Measurements from ENCODE around the gene TRIM61.
"Not testable (repeated sequence)": the region's sequence is repeated elsewhere in the genome, so short reads cannot be mapped to it uniquely, and the experiment has no call there.

TRIM61 gene

GRCh38 chr4:164955107-164955805 is 22.2 kb downstream of the TRIM61 start:
- in situ Hi-C loops (cut with MboI; ENCODE audit: low sequenced_read_pairs, unreplicated experiment): no loop called here
- DNase-seq (ENCODE audit: low spot score): no peak
- TF ChIP-seq CTCF (IDR thresholded peaks at IDR 0.05; ENCODE audit: borderline replicate concordance, control extremely low read depth, extremely low read depth, insufficient read depth, missing control alignments): no peak

DNA sequence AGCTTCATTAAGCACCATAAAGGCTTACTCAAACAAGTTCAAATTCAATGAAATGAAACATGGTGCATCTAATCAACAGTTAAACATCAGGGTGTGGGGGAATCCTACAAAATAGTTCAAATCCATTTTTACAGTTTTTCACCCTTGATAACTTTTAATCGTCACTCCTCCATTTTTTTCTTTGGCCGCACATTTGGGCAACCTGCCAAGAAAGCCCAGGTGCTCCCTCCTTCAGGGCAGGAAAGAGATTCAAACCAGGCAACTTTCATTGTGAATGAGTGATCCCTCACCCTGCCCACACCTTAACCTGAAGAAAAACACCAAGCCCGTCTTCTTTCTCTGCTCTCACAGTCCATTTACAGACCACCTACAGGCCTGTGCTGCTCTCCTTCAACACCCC is 24.9 kb downstream of the TRIM61 start:
- DNase-seq (ENCODE audit: low spot score): no peak
- TF ChIP-seq CTCF (IDR thresholded peaks at IDR 0.05; ENCODE audit: borderline replicate concordance, control extremely low read depth, extremely low read depth, insufficient read depth, missing control alignments): no peak
- in situ Hi-C loops (cut with MboI; ENCODE audit: low sequenced_read_pairs, unreplicated experiment): no loop called here

- DNase-seq (ENCODE audit: low spot score): no peak
- in situ Hi-C loops (cut with MboI; ENCODE audit: low sequenced_read_pairs, unreplicated experiment): no loop called here
- TF ChIP-seq CTCF (IDR thresholded peaks at IDR 0.05; ENCODE audit: borderline replicate concordance, control extremely low read depth, extremely low read depth, insufficient read depth, missing control alignments): peak; percentile 15
These were observed 27.9 kb downstream of the TRIM61 start for GRCh38 chr4:164949448-164950143.

DNA sequence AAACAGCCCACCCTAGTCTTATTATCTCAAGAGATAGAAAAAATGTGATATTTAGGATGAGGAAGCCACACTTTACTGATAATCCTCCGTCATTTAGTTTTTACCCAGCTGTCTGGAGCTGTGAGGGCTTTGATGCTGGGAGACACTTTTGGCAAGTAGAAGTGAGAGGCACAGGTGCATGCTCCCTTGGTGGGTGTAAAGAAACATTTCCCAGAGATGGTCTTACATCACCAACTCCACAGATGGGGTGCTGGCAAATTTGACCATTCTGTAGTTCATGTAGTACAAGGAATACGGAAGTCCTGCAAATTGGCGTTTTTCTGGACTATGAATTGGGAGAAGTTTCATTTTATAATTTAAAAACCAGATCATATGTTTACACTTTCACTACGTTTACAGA is 28.5 kb downstream of the TRIM61 start:
- in situ Hi-C loops (cut with MboI; ENCODE audit: low sequenced_read_pairs, unreplicated experiment): no loop called here
- no peak for TF ChIP-seq CTCF (IDR thresholded peaks at IDR 0.05; ENCODE audit: borderline replicate concordance, control extremely low read depth, extremely low read depth, insufficient read depth, missing control alignments)
- no peak for DNase-seq (ENCODE audit: low spot score)

- in situ Hi-C loops (cut with MboI; ENCODE audit: low sequenced_read_pairs, unreplicated experiment); DNase-seq (ENCODE audit: low spot score): not testable (repeated sequence)
These were observed 29.5 kb downstream of the TRIM61 start for GRCh38 chr4:164948006-164948405.

DNA sequence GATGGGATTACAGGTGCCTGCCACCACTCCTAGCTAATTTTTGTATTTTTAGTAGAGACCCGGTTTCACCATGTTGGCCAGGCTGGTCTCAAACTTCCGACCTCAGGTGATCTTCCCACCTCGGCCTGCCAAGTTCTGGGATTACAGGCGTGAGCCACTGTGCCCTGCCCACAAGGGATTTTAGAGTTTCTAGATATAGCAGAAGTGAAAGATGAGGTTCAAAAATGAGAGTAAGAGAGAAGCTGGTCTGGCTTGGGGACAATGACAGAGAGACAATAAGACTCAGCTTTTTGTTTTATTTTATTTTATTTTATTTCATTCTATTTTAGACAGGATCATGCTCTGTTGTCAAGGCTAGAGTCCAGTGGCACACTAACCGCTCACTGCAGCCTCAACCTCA is 30.6 kb downstream of the TRIM61 start:
- DNase-seq (ENCODE audit: low spot score): no peak
- in situ Hi-C loops (cut with MboI; ENCODE audit: low sequenced_read_pairs, unreplicated experiment): no loop called here

More for the DNA sequence above, 30.6 kb downstream of the TRIM61 start:
- TF ChIP-seq CTCF (IDR thresholded peaks at IDR 0.05; ENCODE audit: borderline replicate concordance, control extremely low read depth, extremely low read depth, insufficient read depth, missing control alignments): no peak

Data from GM13976 (cell line).